Measurements from ENCODE around the gene PCP2. TPM values are rescaled to one million over a fixed set of nuclear protein-coding genes. Genes with fewer than 3 reads are reported as not detected.
A peak's percentile ranks its signal among the peaks of the same experiment; 100 is the strongest.

Gene PCP2
- total RNA-seq, 1 experiment from 2014 or later = not detected

DNA sequence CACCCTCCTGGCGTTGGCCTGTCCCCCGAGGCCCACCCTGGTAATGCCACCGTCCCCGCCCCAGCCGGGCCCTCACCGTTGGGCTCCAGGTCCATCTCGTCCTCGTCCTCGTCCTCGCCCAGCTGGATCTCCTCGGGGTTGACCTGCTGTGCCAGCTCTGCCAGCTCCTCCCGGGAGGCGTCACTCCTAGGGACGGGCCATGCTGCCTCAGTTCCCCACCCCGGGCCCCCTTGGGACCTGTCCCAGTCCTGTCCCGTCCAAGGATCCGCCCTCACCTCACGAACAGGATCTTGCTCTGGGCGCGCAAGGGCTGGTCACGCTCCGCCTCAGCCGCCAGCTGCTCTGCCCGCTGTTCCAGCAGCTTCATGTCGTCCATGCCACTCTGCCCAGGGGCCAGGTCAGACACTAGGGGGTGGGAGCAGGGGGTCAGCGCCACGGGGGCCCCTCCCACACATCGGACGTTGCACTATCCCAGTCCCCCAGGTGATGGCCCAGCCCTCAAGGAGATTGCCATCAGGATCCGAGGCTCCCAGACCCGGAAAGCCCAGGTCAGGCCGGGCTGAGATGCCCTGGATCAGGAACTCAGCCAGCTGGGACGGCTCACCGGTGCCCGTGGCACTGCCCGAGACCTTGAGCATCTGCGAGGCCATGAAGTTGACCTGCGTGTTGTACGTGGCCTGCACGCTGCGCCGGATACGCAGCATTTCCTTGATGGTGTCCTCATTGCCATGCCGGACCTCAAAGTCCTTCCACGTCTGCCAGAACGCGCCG, 13.7 kb downstream of the PCP2 start:
- H2BK12ac ChIP-seq (ENCODE audit: insufficient read length, low read depth, low read length) = no peak overlapping the region
- no peak overlapping the region for H3K4me2 ChIP-seq (ENCODE audit: insufficient read depth, insufficient read length, low read length)
- no peak overlapping the region for H4K5ac ChIP-seq (ENCODE audit: insufficient read length, low read depth, low read length)
- no peaks in the 10 kb centered on the region for H3K27me3 Mint-ChIP-seq (ENCODE audit: low read depth)
- H3K18ac ChIP-seq (ENCODE audit: insufficient read length, low read depth, low read length) = no peak overlapping the region
- no peaks in the 10 kb centered on the region for H3K9me3 ChIP-seq (ENCODE audit: control insufficient read depth, low read depth, low read length)
- no peaks in the 10 kb centered on the region for H3K4me1 ChIP-seq (ENCODE audit: insufficient read depth, low read length)
- H2BK15ac ChIP-seq (ENCODE audit: low read depth, low read length) = no peak overlapping the region
- H3K23ac ChIP-seq (ENCODE audit: insufficient read length, low read depth, low read length) = no peak overlapping the region
- H3K4ac ChIP-seq (ENCODE audit: low read depth, low read length) = no peak overlapping the region
- H4K20me1 ChIP-seq (ENCODE audit: control insufficient read depth, insufficient read depth, insufficient read length) = no peaks in the 10 kb centered on the region
- no peaks in the 10 kb centered on the region for H3K9me3 Mint-ChIP-seq
- H4K8ac ChIP-seq (replicated peaks; ENCODE audit: insufficient read length, low read depth, low read length) = no peak overlapping the region
- H3K4me3 Mint-ChIP-seq = peak overlapping the region in 1 of 2 experiments; percentile 48; a peak in 1 of 5 replicates
- WGBS (ENCODE audit: extremely low coverage, insufficient read length, low lambda C conversion rate) = no CpG with 5 or more reads among the region's 48 CpGs
- no peak overlapping the region for H2AK5ac ChIP-seq (ENCODE audit: insufficient read length, low read length)
- no peaks in the 10 kb centered on the region for H3K4me1 Mint-ChIP-seq
- no peak overlapping the region for H3T11ph ChIP-seq (ENCODE audit: low read length)
- no peak overlapping the region for H3K9ac ChIP-seq (ENCODE audit: extremely low read depth, insufficient read length, low read length)
- H3K27me3 ChIP-seq (ENCODE audit: insufficient read depth, low read length) = peaks cover 2% of the 10 kb centered on the region; the same call in 1 of the 2 replicates
- peaks cover 28 to 51% (median 48%) of the 10 kb centered on the region in 3 experiments for H3K36me3 Mint-ChIP-seq (ENCODE audit: insufficient read depth in 1 of 3, low read depth in 3 of 3)
- H3K79me2 ChIP-seq (ENCODE audit: insufficient read depth, low read length) = no peaks in the 10 kb centered on the region
- H3K27ac Mint-ChIP-seq = 0 out of 7 replicates have a peak overlapping the region, but pooled peaks of 1 of the 3 experiments have one; percentile 35
- H2BK120ac ChIP-seq (ENCODE audit: low read depth, low read length, poor library complexity, severe bottlenecking) = no peak overlapping the region
- H3K23me2 ChIP-seq (ENCODE audit: insufficient read length, low read depth, low read length, poor library complexity, severe bottlenecking) = no peaks in the 10 kb centered on the region
- H3K56ac ChIP-seq (ENCODE audit: insufficient read length, low read depth, low read length) = no peak overlapping the region
- DNase-seq = no peak
- H3K79me1 ChIP-seq (ENCODE audit: insufficient read depth, low read depth, low read length, poor library complexity, severe bottlenecking) = no peaks in the 10 kb centered on the region
- no peak overlapping the region for H2BK5ac ChIP-seq (ENCODE audit: insufficient read length, low read length)
- no peak overlapping the region for H4K91ac ChIP-seq (ENCODE audit: insufficient read length, low read depth, low read length)
- no peak overlapping the region for H3K14ac ChIP-seq (ENCODE audit: insufficient read depth, low read length)
- no peak overlapping the region for H2BK20ac ChIP-seq (ENCODE audit: low read depth, low read length, poor library complexity, severe bottlenecking)
- H2AFZ ChIP-seq (ENCODE audit: low read length) = no peak overlapping the region
- TF ChIP-seq, protein P1, sequence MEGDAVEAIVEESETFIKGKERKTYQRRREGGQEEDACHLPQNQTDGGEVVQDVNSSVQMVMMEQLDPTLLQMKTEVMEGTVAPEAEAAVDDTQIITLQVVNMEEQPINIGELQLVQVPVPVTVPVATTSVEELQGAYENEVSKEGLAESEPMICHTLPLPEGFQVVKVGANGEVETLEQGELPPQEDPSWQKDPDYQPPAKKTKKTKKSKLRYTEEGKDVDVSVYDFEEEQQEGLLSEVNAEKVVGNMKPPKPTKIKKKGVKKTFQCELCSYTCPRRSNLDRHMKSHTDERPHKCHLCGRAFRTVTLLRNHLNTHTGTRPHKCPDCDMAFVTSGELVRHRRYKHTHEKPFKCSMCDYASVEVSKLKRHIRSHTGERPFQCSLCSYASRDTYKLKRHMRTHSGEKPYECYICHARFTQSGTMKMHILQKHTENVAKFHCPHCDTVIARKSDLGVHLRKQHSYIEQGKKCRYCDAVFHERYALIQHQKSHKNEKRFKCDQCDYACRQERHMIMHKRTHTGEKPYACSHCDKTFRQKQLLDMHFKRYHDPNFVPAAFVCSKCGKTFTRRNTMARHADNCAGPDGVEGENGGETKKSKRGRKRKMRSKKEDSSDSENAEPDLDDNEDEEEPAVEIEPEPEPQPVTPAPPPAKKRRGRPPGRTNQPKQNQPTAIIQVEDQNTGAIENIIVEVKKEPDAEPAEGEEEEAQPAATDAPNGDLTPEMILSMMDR (conservative IDR thresholded peaks at IDR 0.05) = no peak
- H3K27ac ChIP-seq (ENCODE audit: insufficient read length, low read depth, low read length) = no peak overlapping the region
